B cell (primary cell): ENCODE data around the gene SLC7A10. TPM values are rescaled to one million over a fixed set of nuclear protein-coding genes. Genes with fewer than 3 reads are reported as not detected.

Source experiments
- ATAC-seq: fragments of 200-7000 bp; cut with Tn5 transposase; one replicate; pipeline ENCODE4 v1.10.0; 2021; ENCODE audit warnings: low read depth, mild to moderate bottlenecking, moderate number of reproducible peaks, moderate library complexity
- CTCF ChIA-PET: fragments of 350-600 bp; sonication (Branson Sonifier 250); formaldehyde crosslinking; loops from one replicate; lab custom pipeline; 2021; ENCODE audit warnings: antibody characterized with exemption, inconsistent platforms; lab: Charles Lee
- POLR2A ChIA-PET: fragments of 350-600 bp; sonication (Branson Sonifier 250); formaldehyde crosslinking; loops from one replicate; lab custom pipeline; 2021; ENCODE audit warnings: antibody characterized with exemption; lab: Charles Lee
- DNase-seq: peaks from one replicate; pipeline ENCODE4 v3.0.0; 2013
- H2AFZ ChIP-seq: 2 replicates; pipeline ENCODE4 v1.6.1; 2012; ENCODE audit warnings: mild to moderate bottlenecking, low read depth, low read length; ENCODE audit not compliant: insufficient read depth, poor library complexity, severe bottlenecking
- H3K27ac ChIP-seq, 2 donors: 1 replicate in 1 of 2; 2 replicates in 1 of 2; pipeline ENCODE4 v1.5.1; 2012 to 2013; ENCODE audit warnings: low read length in 2 of 2, mild to moderate bottlenecking in 2 of 2, moderate library complexity in 1 of 2
- H3K27me3 ChIP-seq, 4 experiments: fragments of 200-600 bp in 1 of 4; sonication (generic) in 1 of 4; replicated peaks in 1 of 4; 1 replicate in 2 of 4; 2 replicates in 2 of 4; pipeline versions ENCODE4 v1.6.1 to v1.7.0; 2013 to 2016; ENCODE audit warnings: low read length in 3 of 4, mild to moderate bottlenecking in 2 of 4, mixed read lengths in 1 of 4, moderate library complexity in 1 of 4; ENCODE audit not compliant: insufficient read depth in 4 of 4, control insufficient read depth in 3 of 4; ENCODE audit errors: control extremely low read depth in 1 of 4
- H3K36me3 ChIP-seq, 2 experiments: replicated peaks in 1 of 2; 1 replicate in 1 of 2; 2 replicates in 1 of 2; pipeline versions ENCODE4 v1.6.1 to v1.7.1; 2013; ENCODE audit warnings: low read length in 1 of 2; ENCODE audit not compliant: insufficient read depth in 2 of 2, control insufficient read depth in 1 of 2; ENCODE audit errors: control extremely low read depth in 1 of 2, extremely low read depth in 1 of 2
- H3K4me1 ChIP-seq, 2 donors: fragments of 200-600 bp in 1 of 2; sonication (generic) in 1 of 2; 1 replicate in 1 of 2; 2 replicates in 1 of 2; pipeline versions ENCODE4 v1.5.1 to v1.6.1; 2013 to 2017; ENCODE audit warnings: low read length in 2 of 2; ENCODE audit not compliant: control insufficient read depth in 2 of 2, insufficient read depth in 2 of 2
- H3K4me2 ChIP-seq: replicated peaks from 2 replicates; pipeline ENCODE3; 2012; ENCODE audit warnings: mild to moderate bottlenecking, low read depth, low read length; ENCODE audit not compliant: poor library complexity, severe bottlenecking
- H3K4me3 ChIP-seq, 5 experiments: fragments of 200-600 bp in 1 of 5; sonication (generic) in 1 of 5; 1 replicate in 3 of 5; 2 replicates in 2 of 5; pipeline versions ENCODE4 v1.5.1 to v1.7.0; 2011 to 2016; ENCODE audit warnings: low read length in 4 of 5, mild to moderate bottlenecking in 4 of 5, low read depth in 2 of 5, control low read depth in 1 of 5, moderate library complexity in 1 of 5; ENCODE audit not compliant: insufficient read depth in 1 of 5; ENCODE audit errors: control extremely low read depth in 1 of 5, extremely low read depth in 1 of 5
- H3K79me2 ChIP-seq: fragments of 200-600 bp; sonication (generic); one replicate; pipeline ENCODE4 v1.6.0; 2016; ENCODE audit warnings: low read length; ENCODE audit not compliant: control insufficient read depth, insufficient read depth
- H3K9ac ChIP-seq: fragments of 200-600 bp; sonication (generic); 2 replicates; pipeline ENCODE4 v1.6.1; 2017; ENCODE audit warnings: mild to moderate bottlenecking, low read length, moderate library complexity
- H3K9me3 ChIP-seq, 3 donors: one replicate each; pipeline versions ENCODE4 v1.6.1 to v1.7.1; 2013; ENCODE audit warnings: low read length in 2 of 3; ENCODE audit not compliant: control insufficient read depth in 2 of 3, insufficient read depth in 1 of 3; ENCODE audit errors: control extremely low read depth in 1 of 3
- H4K20me1 ChIP-seq: 2 replicates; pipeline ENCODE4 v1.6.0; 2012; ENCODE audit warnings: mild to moderate bottlenecking, low read length; ENCODE audit not compliant: insufficient read depth, control insufficient read depth, poor library complexity, severe bottlenecking
- H3K27ac Mint-ChIP-seq: one replicate; pipeline ENCODE4 v1.8.0; 2021; ENCODE audit warnings: mixed read lengths
- H3K27me3 Mint-ChIP-seq: one replicate; pipeline ENCODE4 v1.8.0; 2021; ENCODE audit warnings: mixed read lengths
- H3K4me1 Mint-ChIP-seq: one replicate; pipeline ENCODE4 v1.8.0; 2021; ENCODE audit warnings: mixed read lengths
- H3K4me3 Mint-ChIP-seq: one replicate; pipeline ENCODE4 v1.8.0; 2021; ENCODE audit warnings: mixed read lengths
- H3K9me3 Mint-ChIP-seq: one replicate; pipeline ENCODE4 v1.8.0; 2022; ENCODE audit warnings: mixed read lengths; ENCODE audit not compliant: insufficient read depth
- EZH2 ChIP-seq: IDR thresholded peaks from 2 replicates; pipeline ENCODE4 v1.6.1; 2012; ENCODE audit warnings: borderline replicate concordance, low read depth, mild to moderate bottlenecking, moderate library complexity, low read length; ENCODE audit not compliant: insufficient read depth, poor library complexity, severe bottlenecking
- WGBS: methylation state at CpG from one replicate; pipeline ENCODE4 v1.1.5; 2013; ENCODE audit warnings: missing lambda C conversion rate; ENCODE audit not compliant: insufficient coverage; 5-methylcytosine and 5-hydroxymethylcytosine counted together
- intact Hi-C: fragments of 100-400 bp; cut with micrococcal nuclease; formaldehyde crosslinking; loops from one replicate; pipeline ENCODE4 v1.10.0; 2022
- polyA plus RNA-seq: library from polyadenylated mRNA; depleted of rRNA; stranded (reverse); fragments of >200 nt; gene quantifications from 2 replicates; pipeline ENCODE4 v1.2.3, GENCODE V29; 2012
- total RNA-seq, 2 donors: library from RNA; stranded (reverse); fragments of 120-200 nt in 1 of 2; gene quantifications; 1 replicate in 1 of 2; 2 replicates in 1 of 2; pipeline versions ENCODE4 v1.2.3 to v1.2.4, GENCODE V29; 2013 to 2022
- TF ChIP-seq, protein P1 (sequence below): fragments of 200-600 bp; IDR thresholded peaks from one replicate; pipeline ENCODE4 v1.8.0; 2022; ENCODE audit warnings: antibody characterized with exemption, mild to moderate bottlenecking

The SLC7A10 gene
- total and polyA plus RNA-seq, 2 donors (not counting 1 experiment from before 2014, with no cell fraction given) = not detected

DNA sequence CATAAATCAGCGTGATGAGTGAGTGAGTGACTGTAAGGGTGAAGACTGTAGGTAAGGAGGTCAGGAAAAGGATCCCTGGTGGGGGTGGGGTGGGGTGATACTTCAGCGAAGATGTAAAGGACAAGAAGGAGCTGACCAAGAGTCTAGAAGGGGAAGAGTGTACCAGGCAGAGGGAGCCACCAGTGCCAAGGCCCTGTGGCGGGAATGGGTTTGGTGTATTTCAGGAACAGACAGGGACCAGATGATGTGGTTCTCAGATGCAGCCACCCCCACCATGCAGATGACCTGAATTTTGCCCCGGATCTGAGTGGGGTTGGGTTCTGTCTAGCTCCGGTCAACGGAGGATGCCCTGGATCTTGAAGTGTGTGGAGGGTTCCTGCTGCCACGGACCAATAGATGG lies 30.1 kb upstream of the SLC7A10 start:
- CTCF ChIA-PET = interaction anchor here (1.8 kb wide), 1 partner anchor 20 kb away, joined by 6 read pairs; no protein-coding TSS in a partner anchor
- no peaks in the 10 kb centered on the region for H4K20me1 ChIP-seq
- peaks cover 4% of the 10 kb centered on the region in 2 donors for H3K4me1 ChIP-seq
- no peaks in the 10 kb centered on the region for H3K79me2 ChIP-seq
- TF ChIP-seq EZH2 = no peak
- TF ChIP-seq, protein P1, sequence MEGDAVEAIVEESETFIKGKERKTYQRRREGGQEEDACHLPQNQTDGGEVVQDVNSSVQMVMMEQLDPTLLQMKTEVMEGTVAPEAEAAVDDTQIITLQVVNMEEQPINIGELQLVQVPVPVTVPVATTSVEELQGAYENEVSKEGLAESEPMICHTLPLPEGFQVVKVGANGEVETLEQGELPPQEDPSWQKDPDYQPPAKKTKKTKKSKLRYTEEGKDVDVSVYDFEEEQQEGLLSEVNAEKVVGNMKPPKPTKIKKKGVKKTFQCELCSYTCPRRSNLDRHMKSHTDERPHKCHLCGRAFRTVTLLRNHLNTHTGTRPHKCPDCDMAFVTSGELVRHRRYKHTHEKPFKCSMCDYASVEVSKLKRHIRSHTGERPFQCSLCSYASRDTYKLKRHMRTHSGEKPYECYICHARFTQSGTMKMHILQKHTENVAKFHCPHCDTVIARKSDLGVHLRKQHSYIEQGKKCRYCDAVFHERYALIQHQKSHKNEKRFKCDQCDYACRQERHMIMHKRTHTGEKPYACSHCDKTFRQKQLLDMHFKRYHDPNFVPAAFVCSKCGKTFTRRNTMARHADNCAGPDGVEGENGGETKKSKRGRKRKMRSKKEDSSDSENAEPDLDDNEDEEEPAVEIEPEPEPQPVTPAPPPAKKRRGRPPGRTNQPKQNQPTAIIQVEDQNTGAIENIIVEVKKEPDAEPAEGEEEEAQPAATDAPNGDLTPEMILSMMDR = no peak
- H3K4me3 ChIP-seq = no peak overlapping the region
- no peak overlapping the region for H2AFZ ChIP-seq
- DNase-seq (no peak), ATAC-seq (no peak)
- WGBS = 93% methylated on average over 7 of the region's 7 CpGs
- H3K27me3 ChIP-seq = peaks cover 0 to 4% (median under 1%) of the 10 kb centered on the region in 4 experiments
- H3K4me3 Mint-ChIP-seq = no peak overlapping the region
- H3K4me1 Mint-ChIP-seq = peaks cover 2% of the 10 kb centered on the region
- no peak overlapping the region for H3K4me2 ChIP-seq
- no peaks in the 10 kb centered on the region for H3K36me3 ChIP-seq
- H3K27ac Mint-ChIP-seq = no peak overlapping the region
- H3K9ac ChIP-seq = no peak overlapping the region
- H3K9me3 ChIP-seq = peaks cover 0 to 12% (median 0%) of the 10 kb centered on the region in 3 donors
- POLR2A ChIA-PET = no interaction called here
- peaks cover 13% of the 10 kb centered on the region for H3K27me3 Mint-ChIP-seq
- no peaks in the 10 kb centered on the region for H3K9me3 Mint-ChIP-seq
- no peak overlapping the region for H3K27ac ChIP-seq
- intact Hi-C loops = no loop called here

DNA sequence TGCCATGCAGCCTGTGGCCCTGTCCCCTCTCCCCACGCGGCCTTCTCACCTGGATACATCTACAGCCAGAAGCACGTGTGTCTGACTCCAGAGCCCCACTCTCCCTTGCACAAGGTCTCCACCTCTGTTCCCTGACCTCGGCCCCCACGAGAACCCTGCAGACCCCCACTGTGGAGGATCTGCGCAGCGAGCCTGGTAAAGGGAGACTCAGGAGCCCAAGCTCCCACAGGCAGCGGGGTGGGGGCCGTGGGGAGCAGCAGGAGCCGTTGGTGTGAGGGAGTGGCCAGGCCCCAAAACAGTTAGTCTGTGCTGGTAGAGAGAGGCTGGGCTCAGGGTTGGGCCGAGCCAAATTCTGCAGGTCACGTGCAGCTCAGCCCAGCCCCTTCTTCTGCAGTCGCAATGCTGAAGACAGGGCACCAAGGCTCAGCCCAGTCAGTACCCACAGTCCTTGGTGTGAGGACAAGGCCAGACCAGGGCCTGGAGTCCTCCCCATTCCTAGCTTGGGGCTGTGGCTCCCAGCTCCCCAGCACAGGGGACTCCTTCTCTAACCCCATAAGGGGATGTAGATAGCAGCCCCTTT lies 28.7 kb upstream of the SLC7A10 start:
- H3K79me2 ChIP-seq = no peaks in the 10 kb centered on the region
- ChIA-PET CTCF (no interaction called here), POLR2A (no interaction called here)
- peaks cover 0 to 7% (median 0%) of the 10 kb centered on the region in 3 donors for H3K9me3 ChIP-seq
- H3K4me3 ChIP-seq = no peak overlapping the region
- no peaks in the 10 kb centered on the region for H3K9me3 Mint-ChIP-seq
- ATAC-seq (no peak), DNase-seq (no peak)
- WGBS = 84% methylated on average over 13 of the region's 13 CpGs
- no peak overlapping the region for H3K4me2 ChIP-seq
- no peaks in the 10 kb centered on the region for H3K4me1 Mint-ChIP-seq
- TF ChIP-seq EZH2 = no peak
- TF ChIP-seq, protein P1 = no peak
- intact Hi-C loops = no loop called here
- no peak overlapping the region for H3K9ac ChIP-seq
- H3K36me3 ChIP-seq = no peaks in the 10 kb centered on the region
- H3K27ac Mint-ChIP-seq = no peak overlapping the region
- no peak overlapping the region for H3K27ac ChIP-seq
- no peaks in the 10 kb centered on the region for H3K4me1 ChIP-seq
- H3K27me3 ChIP-seq = peaks cover 0 to 2% (median 0%) of the 10 kb centered on the region in 4 experiments
- H2AFZ ChIP-seq = no peak overlapping the region
- H3K27me3 Mint-ChIP-seq = peaks cover 8% of the 10 kb centered on the region
- H3K4me3 Mint-ChIP-seq = no peak overlapping the region
- no peaks in the 10 kb centered on the region for H4K20me1 ChIP-seq
